HepG2 (cell line): ENCODE measurements around the gene DRC7. TPM values are rescaled to one million over a fixed set of nuclear protein-coding genes. Genes with fewer than 3 reads are reported as not detected.
A peak's percentile ranks its signal among the peaks of the same experiment; 100 is the strongest.

Experiments
- ARNTL ChIP-seq: sonication (generic); formaldehyde crosslinking; IDR thresholded peaks from 2 replicates; pipeline ENCODE4 v1.4.0; 2020; ENCODE audit warnings: mild to moderate bottlenecking, missing genetic modification reagents
- ATF7 ChIP-seq, 2 experiments: fragments of 450-650 bp in 1 of 2; sonication (generic) in 1 of 2; formaldehyde crosslinking in 1 of 2; IDR thresholded peaks; 2 replicates each; pipeline versions ENCODE4 v1.4.0 to v1.6.1; 2016 to 2020; ENCODE audit warnings: antibody characterized with exemption in 1 of 2, mild to moderate bottlenecking in 1 of 2, missing genetic modification reagents in 1 of 2
- FOXP1 ChIP-seq, 2 experiments: fragments of 450-650 bp in 1 of 2; IDR thresholded peaks; 2 replicates each; pipeline ENCODE4 v1.6.1; 2017 to 2018; ENCODE audit warnings: antibody characterized with exemption in 1 of 2
- IRF2 ChIP-seq: IDR thresholded peaks from 2 replicates; pipeline ENCODE4 v1.6.1; 2018; ENCODE audit warnings: missing genetic modification reagents, missing compliant biosample characterization
- KLF6 ChIP-seq: IDR thresholded peaks from 2 replicates; pipeline ENCODE4 v1.8.0; 2016; ENCODE audit warnings: missing biosample characterization, missing genetic modification reagents
- MAFK ChIP-seq, 2 experiments: IDR thresholded peaks in 1 of 2; conservative IDR thresholded peaks in 1 of 2; 2 replicates each; pipeline ENCODE4 v1.6.1; 2011; ENCODE audit warnings: improper control_type of control experiment in 2 of 2, low read length in 2 of 2
- SOX13 ChIP-seq, 3 experiments: fragments of 450-650 bp in 1 of 3; sonication (generic) in 1 of 3; formaldehyde crosslinking in 1 of 3; IDR thresholded peaks in 2 of 3; conservative IDR thresholded peaks in 1 of 3; 2 replicates each; pipeline versions ENCODE4 v1.5.0 to v1.6.1; 2016 to 2020; ENCODE audit warnings: antibody characterized with exemption in 1 of 3, mild to moderate bottlenecking in 1 of 3, missing compliant biosample characterization in 1 of 3, missing genetic modification reagents in 1 of 3, moderate library complexity in 1 of 3
- TARDBP ChIP-seq: sonication (generic); formaldehyde crosslinking; IDR thresholded peaks from 2 replicates; pipeline ENCODE4 v1.8.0; 2022; ENCODE audit warnings: mild to moderate bottlenecking, missing genetic modification reagents
- TBX2 ChIP-seq: sonication (generic); formaldehyde crosslinking; IDR thresholded peaks from 2 replicates; pipeline ENCODE4 v1.5.0; 2020; ENCODE audit warnings: missing genetic modification reagents, mild to moderate bottlenecking, borderline replicate concordance
- THAP11 ChIP-seq: IDR thresholded peaks from 2 replicates; pipeline ENCODE4 v1.6.1; 2016; ENCODE audit warnings: missing biosample characterization, missing genetic modification reagents
- THYN1 ChIP-seq: sonication (generic); formaldehyde crosslinking; IDR thresholded peaks from 2 replicates; pipeline ENCODE4 v1.8.1; 2023; ENCODE audit warnings: low read depth, mild to moderate bottlenecking, moderate library complexity, missing genetic modification reagents, borderline replicate concordance
- YY1 ChIP-seq: IDR thresholded peaks from 2 replicates; pipeline ENCODE4 v1.6.1; 2011; ENCODE audit warnings: low read length, low read depth, moderate library complexity, mild to moderate bottlenecking; ENCODE audit not compliant: insufficient read depth, insufficient replicate concordance
- ZBTB42 ChIP-seq: sonication (generic); formaldehyde crosslinking; IDR thresholded peaks from 2 replicates; pipeline ENCODE4 v1.5.0; 2020; ENCODE audit warnings: mild to moderate bottlenecking, missing genetic modification reagents
- ZNF138 ChIP-seq: sonication (generic); formaldehyde crosslinking; IDR thresholded peaks from 2 replicates; pipeline ENCODE4 v1.5.0; 2020; ENCODE audit warnings: mild to moderate bottlenecking, low read depth, missing genetic modification reagents
- ZNF274 ChIP-seq: sonication (generic); formaldehyde crosslinking; IDR thresholded peaks from 2 replicates; pipeline ENCODE4 v1.5.1; 2020; ENCODE audit warnings: mild to moderate bottlenecking, missing genetic modification reagents
- polyA plus RNA-seq, 8 experiments: library from polyadenylated mRNA; depleted of rRNA in 3 of 8; stranded (reverse) in 7 of 8; unstranded in 1 of 8; fragments of >200 nt; fragmentation: Illumina TruSeq in 4 of 8; extraction: Trizol in 4 of 8; gene quantifications; 2 replicates each; pipeline versions ENCODE4 v1.2.1 to v1.2.3, GENCODE V29; 2011 to 2016; ENCODE audit warnings: low read depth in 4 of 8, missing spikeins in 1 of 8, mixed read lengths in 1 of 8; ENCODE audit not compliant: insufficient read depth in 1 of 8
- total RNA-seq, 5 experiments: library from RNA; depleted of rRNA; stranded (reverse); fragments of >200 nt; fragmentation: Illumina TruSeq; extraction: Trizol; gene quantifications; 2 replicates each; pipeline ENCODE4 v1.2.3, GENCODE V29; 2016; ENCODE audit warnings: low read depth in 1 of 5
- TF ChIP-seq, protein P1 (sequence below): sonication (generic); formaldehyde crosslinking; IDR thresholded peaks from 2 replicates; pipeline ENCODE4 v1.4.0; 2020; ENCODE audit warnings: missing genetic modification reagents
- TF ChIP-seq, protein P2 (sequence below): sonication (generic); formaldehyde crosslinking; IDR thresholded peaks from 2 replicates; pipeline ENCODE4 v1.5.1; 2020; ENCODE audit warnings: mild to moderate bottlenecking, moderate library complexity, missing genetic modification reagents
- TF ChIP-seq, protein P3 (sequence below): sonication (generic); formaldehyde crosslinking; conservative IDR thresholded peaks from 2 replicates; pipeline ENCODE4 v1.8.0; 2022; ENCODE audit warnings: missing genetic modification reagents
- TF ChIP-seq, protein P4 (sequence below): sonication (generic); formaldehyde crosslinking; IDR thresholded peaks from 2 replicates; pipeline ENCODE4 v1.4.0; 2020; ENCODE audit warnings: mild to moderate bottlenecking, missing genetic modification reagents
- TF ChIP-seq, protein P5 (sequence below): sonication (generic); formaldehyde crosslinking; IDR thresholded peaks from 2 replicates; pipeline ENCODE4 v1.9.0; 2022; ENCODE audit warnings: missing genetic modification reagents, mild to moderate bottlenecking, borderline replicate concordance

Gene DRC7
- total and polyA plus RNA-seq, 2 of the 13 experiments (the other 11 are each of a cell fraction or from before 2014, with no cell fraction given), result 2.7 to 3.4 TPM

DNA sequence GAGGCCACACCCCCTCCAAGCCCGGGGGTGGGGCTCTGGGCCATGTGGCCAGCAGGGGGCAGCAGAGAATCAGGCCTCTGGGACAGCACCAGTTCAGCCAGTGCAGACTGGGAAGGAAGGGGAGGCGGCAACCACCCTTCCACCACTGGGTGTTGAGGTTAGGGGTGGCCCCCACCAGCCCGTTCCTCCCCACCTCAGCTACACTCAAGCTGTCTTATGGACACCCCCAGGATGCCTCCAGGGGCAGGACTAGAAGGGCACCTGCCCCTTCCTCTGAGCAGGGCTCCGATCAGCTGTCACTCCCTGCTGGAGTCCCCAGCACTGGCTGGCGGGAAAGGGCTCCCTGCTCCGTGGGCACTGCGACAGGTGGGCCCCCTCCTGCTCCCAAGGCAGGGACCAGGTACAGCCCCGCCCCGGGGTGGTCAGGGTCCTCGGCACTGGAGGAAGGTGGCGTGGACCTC, 62.8 kb downstream of the DRC7 start (continued):
- no peak for TF ChIP-seq THYN1 (CRISPR knock-in tag)
- TF ChIP-seq, protein P1, sequence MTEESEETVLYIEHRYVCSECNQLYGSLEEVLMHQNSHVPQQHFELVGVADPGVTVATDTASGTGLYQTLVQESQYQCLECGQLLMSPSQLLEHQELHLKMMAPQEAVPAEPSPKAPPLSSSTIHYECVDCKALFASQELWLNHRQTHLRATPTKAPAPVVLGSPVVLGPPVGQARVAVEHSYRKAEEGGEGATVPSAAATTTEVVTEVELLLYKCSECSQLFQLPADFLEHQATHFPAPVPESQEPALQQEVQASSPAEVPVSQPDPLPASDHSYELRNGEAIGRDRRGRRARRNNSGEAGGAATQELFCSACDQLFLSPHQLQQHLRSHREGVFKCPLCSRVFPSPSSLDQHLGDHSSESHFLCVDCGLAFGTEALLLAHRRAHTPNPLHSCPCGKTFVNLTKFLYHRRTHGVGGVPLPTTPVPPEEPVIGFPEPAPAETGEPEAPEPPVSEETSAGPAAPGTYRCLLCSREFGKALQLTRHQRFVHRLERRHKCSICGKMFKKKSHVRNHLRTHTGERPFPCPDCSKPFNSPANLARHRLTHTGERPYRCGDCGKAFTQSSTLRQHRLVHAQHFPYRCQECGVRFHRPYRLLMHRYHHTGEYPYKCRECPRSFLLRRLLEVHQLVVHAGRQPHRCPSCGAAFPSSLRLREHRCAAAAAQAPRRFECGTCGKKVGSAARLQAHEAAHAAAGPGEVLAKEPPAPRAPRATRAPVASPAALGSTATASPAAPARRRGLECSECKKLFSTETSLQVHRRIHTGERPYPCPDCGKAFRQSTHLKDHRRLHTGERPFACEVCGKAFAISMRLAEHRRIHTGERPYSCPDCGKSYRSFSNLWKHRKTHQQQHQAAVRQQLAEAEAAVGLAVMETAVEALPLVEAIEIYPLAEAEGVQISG (CRISPR knock-in tag), result peak; percentile 50; the same call in 1 of the 2 replicates
- TF ChIP-seq, protein P2, sequence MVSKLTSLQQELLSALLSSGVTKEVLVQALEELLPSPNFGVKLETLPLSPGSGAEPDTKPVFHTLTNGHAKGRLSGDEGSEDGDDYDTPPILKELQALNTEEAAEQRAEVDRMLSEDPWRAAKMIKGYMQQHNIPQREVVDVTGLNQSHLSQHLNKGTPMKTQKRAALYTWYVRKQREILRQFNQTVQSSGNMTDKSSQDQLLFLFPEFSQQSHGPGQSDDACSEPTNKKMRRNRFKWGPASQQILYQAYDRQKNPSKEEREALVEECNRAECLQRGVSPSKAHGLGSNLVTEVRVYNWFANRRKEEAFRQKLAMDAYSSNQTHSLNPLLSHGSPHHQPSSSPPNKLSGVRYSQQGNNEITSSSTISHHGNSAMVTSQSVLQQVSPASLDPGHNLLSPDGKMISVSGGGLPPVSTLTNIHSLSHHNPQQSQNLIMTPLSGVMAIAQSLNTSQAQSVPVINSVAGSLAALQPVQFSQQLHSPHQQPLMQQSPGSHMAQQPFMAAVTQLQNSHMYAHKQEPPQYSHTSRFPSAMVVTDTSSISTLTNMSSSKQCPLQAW (CRISPR knock-in tag), result peak; percentile 80; the same call in 1 of the 2 replicates
- TF ChIP-seq ATF7 (IDR thresholded peaks at IDR 0.05), result no peak
- TF ChIP-seq ATF7 (CRISPR knock-in tag; IDR thresholded peaks at IDR 0.05), result 0 out of 2 replicates have a peak, but pooled peaks have one; percentile 64
- TF ChIP-seq YY1, result peak; percentile 65
- peak; percentile 44; the same call in 1 of the 2 replicates for TF ChIP-seq TBX2 (CRISPR knock-in tag)
- no peak; the same call in 1 of the 2 replicates for TF ChIP-seq ZNF274 (CRISPR knock-in tag)
- TF ChIP-seq IRF2 (CRISPR knock-in tag), result peak; percentile 71
- TF ChIP-seq ZBTB42 (CRISPR knock-in tag), result 0 out of 2 replicates have a peak, but pooled peaks have one; percentile 28
- TF ChIP-seq THAP11 (CRISPR knock-in tag), result peak; percentile 56; the same call in 1 of the 2 replicates
- TF ChIP-seq SOX13 (IDR thresholded peaks at IDR 0.05), result no peak
- no peak; a peak in 1 of 4 replicates for TF ChIP-seq SOX13 (CRISPR knock-in tag; conservative IDR thresholded peaks at IDR 0.05 in 1 of 2, IDR thresholded peaks at IDR 0.05 in 1 of 2)
- TF ChIP-seq FOXP1 (IDR thresholded peaks at IDR 0.05), result no peak
- no peak for TF ChIP-seq FOXP1 (CRISPR knock-in tag; IDR thresholded peaks at IDR 0.05)
- TF ChIP-seq, protein P3, sequence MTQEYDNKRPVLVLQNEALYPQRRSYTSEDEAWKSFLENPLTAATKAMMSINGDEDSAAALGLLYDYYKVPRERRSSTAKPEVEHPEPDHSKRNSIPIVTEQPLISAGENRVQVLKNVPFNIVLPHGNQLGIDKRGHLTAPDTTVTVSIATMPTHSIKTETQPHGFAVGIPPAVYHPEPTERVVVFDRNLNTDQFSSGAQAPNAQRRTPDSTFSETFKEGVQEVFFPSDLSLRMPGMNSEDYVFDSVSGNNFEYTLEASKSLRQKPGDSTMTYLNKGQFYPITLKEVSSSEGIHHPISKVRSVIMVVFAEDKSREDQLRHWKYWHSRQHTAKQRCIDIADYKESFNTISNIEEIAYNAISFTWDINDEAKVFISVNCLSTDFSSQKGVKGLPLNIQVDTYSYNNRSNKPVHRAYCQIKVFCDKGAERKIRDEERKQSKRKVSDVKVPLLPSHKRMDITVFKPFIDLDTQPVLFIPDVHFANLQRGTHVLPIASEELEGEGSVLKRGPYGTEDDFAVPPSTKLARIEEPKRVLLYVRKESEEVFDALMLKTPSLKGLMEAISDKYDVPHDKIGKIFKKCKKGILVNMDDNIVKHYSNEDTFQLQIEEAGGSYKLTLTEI (CRISPR knock-in tag), result no peak
- TF ChIP-seq KLF6 (CRISPR knock-in tag), result 0 out of 2 replicates have a peak, but pooled peaks have one; percentile 29
- no peak for TF ChIP-seq ARNTL (CRISPR knock-in tag)
- TF ChIP-seq, protein P4, sequence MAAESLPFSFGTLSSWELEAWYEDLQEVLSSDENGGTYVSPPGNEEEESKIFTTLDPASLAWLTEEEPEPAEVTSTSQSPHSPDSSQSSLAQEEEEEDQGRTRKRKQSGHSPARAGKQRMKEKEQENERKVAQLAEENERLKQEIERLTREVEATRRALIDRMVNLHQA (CRISPR knock-in tag), result no peak
- no peak for TF ChIP-seq ZNF138 (CRISPR knock-in tag)
- no peak for TF ChIP-seq MAFK (conservative IDR thresholded peaks at IDR 0.05 in 1 of 2, IDR thresholded peaks at IDR 0.05 in 1 of 2; ENCODE audit: low read length in 2 of 2)
- TF ChIP-seq TARDBP (CRISPR knock-in tag), result peak; percentile 70
- TF ChIP-seq, protein P5, sequence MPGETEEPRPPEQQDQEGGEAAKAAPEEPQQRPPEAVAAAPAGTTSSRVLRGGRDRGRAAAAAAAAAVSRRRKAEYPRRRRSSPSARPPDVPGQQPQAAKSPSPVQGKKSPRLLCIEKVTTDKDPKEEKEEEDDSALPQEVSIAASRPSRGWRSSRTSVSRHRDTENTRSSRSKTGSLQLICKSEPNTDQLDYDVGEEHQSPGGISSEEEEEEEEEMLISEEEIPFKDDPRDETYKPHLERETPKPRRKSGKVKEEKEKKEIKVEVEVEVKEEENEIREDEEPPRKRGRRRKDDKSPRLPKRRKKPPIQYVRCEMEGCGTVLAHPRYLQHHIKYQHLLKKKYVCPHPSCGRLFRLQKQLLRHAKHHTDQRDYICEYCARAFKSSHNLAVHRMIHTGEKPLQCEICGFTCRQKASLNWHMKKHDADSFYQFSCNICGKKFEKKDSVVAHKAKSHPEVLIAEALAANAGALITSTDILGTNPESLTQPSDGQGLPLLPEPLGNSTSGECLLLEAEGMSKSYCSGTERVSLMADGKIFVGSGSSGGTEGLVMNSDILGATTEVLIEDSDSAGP (CRISPR knock-in tag), result peak; percentile 55; the same call in 1 of the 2 replicates
